ENCODE results near the gene CCDC40.

Gene CCDC40

DNA sequence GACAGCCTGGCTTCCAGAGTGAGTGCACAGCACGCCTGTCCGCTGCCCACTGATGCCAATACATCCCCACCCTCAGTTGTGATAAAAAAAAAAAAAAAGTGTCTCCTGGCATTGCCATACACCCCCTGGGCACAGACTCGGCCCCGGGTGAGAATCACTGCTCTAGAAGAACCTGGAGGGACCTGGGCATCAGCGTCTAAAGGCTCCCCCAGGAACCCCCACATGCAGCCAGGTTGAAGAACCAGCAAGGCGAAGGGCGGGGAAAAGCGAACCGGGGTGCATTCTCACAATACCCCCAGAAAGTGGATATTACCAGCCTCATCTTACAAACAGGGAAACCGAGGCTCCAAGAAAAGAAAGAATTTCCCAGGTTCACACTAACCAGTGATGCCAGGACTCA is 28.5 kb upstream of the CCDC40 start:
- no peak overlapping the region for H4K91ac ChIP-seq (ENCODE audit: low read depth, low read length, poor library complexity)
- peaks cover 15 to 86% of the 10 kb centered on the region in 2 donors for H3K36me3 ChIP-seq (replicated peaks in 1 of 2; ENCODE audit: control insufficient read depth in 2 of 2, insufficient read depth in 2 of 2, low read length in 2 of 2)
- WGBS, 2 donors (ENCODE audit: extremely low coverage in 2 of 2, insufficient read length in 2 of 2, insufficient replicate concordance in 1 of 2) = no CpG with 5 or more reads among the region's 10 CpGs
- H2AK5ac ChIP-seq (ENCODE audit: low read depth, low read length) = peak overlapping the region; percentile 47
- H3K4me2 ChIP-seq (ENCODE audit: insufficient read depth, low read length, poor library complexity, severe bottlenecking) = no peak overlapping the region
- no peak overlapping the region for H3K18ac ChIP-seq (ENCODE audit: low read length)
- no peaks in the 10 kb centered on the region for H3K9me3 ChIP-seq (replicated peaks in 1 of 2; ENCODE audit: control insufficient read depth in 2 of 2, insufficient read depth in 1 of 2, low read depth in 1 of 2, low read length in 2 of 2)
- no peak overlapping the region for H2BK12ac ChIP-seq (ENCODE audit: low read length)
- no peak overlapping the region for H3K4ac ChIP-seq (ENCODE audit: low read length)
- no peaks in the 10 kb centered on the region for H3K27me3 ChIP-seq (ENCODE audit: control insufficient read depth in 3 of 3, insufficient read depth in 3 of 3, low read depth in 1 of 3, low read length in 3 of 3)
- H2BK15ac ChIP-seq (ENCODE audit: low read length) = no peak overlapping the region
- H3K4me1 ChIP-seq (ENCODE audit: control insufficient read depth in 2 of 2, insufficient read depth in 1 of 2, low read depth in 1 of 2, low read length in 2 of 2) = peaks cover 0 to under 1% of the 10 kb centered on the region in 2 donors
- peaks cover 5% of the 10 kb centered on the region for H3K79me1 ChIP-seq (ENCODE audit: low read depth, low read length)
- H4K8ac ChIP-seq (ENCODE audit: low read depth, low read length) = no peak overlapping the region
- no peak overlapping the region for H2BK5ac ChIP-seq (ENCODE audit: low read length)
- no peak overlapping the region for H3K4me3 ChIP-seq (ENCODE audit: low read length in 2 of 2)
- no peak overlapping the region for H3K27ac ChIP-seq (replicated peaks; ENCODE audit: low read length)
- H2BK120ac ChIP-seq (ENCODE audit: low read depth, low read length) = no peak overlapping the region
- H3K23ac ChIP-seq (ENCODE audit: low read depth, low read length, poor library complexity) = no peak overlapping the region
- H2AFZ ChIP-seq (ENCODE audit: low read length) = no peak overlapping the region
- no peak for DNase-seq (ENCODE audit: low spot score)
- no peak overlapping the region for H3K14ac ChIP-seq (ENCODE audit: low read length)
- H3K9ac ChIP-seq (ENCODE audit: low read depth, low read length, poor library complexity) = no peak overlapping the region

DNA sequence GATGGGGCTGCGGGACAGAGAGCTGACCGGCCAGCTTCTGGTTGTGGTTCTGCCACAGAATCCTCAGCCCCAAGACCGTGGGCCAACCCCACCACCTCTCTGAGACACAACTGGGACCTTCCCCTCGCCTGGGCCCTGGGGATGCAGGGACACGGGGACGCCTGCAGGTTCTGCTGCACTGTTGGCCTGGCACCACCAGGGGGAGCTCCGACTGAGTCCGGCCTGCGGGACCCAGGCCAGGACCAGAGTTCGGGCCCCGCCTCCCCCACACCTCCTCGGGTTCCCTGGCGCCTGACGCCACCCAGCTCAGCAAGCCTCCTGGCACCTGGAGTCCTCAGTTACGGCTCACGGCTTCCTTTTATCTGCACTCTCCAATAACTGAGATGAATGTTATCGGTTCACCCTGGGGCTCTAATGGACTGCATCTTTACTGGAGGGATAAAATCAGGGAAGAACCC is 28.0 kb upstream of the CCDC40 start:
- H3K4me3 ChIP-seq (ENCODE audit: low read length in 2 of 2) = no peak overlapping the region
- no peak overlapping the region for H4K8ac ChIP-seq (ENCODE audit: low read depth, low read length)
- peak; percentile 62 for DNase-seq (ENCODE audit: low spot score)
- no peak overlapping the region for H2BK12ac ChIP-seq (ENCODE audit: low read length)
- peaks cover 5% of the 10 kb centered on the region for H3K79me1 ChIP-seq (ENCODE audit: low read depth, low read length)
- H3K27me3 ChIP-seq (ENCODE audit: control insufficient read depth in 3 of 3, insufficient read depth in 3 of 3, low read depth in 1 of 3, low read length in 3 of 3) = no peaks in the 10 kb centered on the region
- H2BK5ac ChIP-seq (ENCODE audit: low read length) = no peak overlapping the region
- H3K27ac ChIP-seq (replicated peaks; ENCODE audit: low read length) = no peak overlapping the region
- H4K91ac ChIP-seq (ENCODE audit: low read depth, low read length, poor library complexity) = no peak overlapping the region
- H3K14ac ChIP-seq (ENCODE audit: low read length) = no peak overlapping the region
- H2AFZ ChIP-seq (ENCODE audit: low read length) = no peak overlapping the region
- H3K18ac ChIP-seq (ENCODE audit: low read length) = no peak overlapping the region
- no CpG with 5 or more reads among the region's 17 CpGs for WGBS, 2 donors (ENCODE audit: extremely low coverage in 2 of 2, insufficient read length in 2 of 2, insufficient replicate concordance in 1 of 2)
- H2BK15ac ChIP-seq (ENCODE audit: low read length) = no peak overlapping the region
- H3K23ac ChIP-seq (ENCODE audit: low read depth, low read length, poor library complexity) = no peak overlapping the region
- peak overlapping the region; percentile 26 for H3K4me2 ChIP-seq (ENCODE audit: insufficient read depth, low read length, poor library complexity, severe bottlenecking)
- H3K4me1 ChIP-seq (ENCODE audit: control insufficient read depth in 2 of 2, insufficient read depth in 1 of 2, low read depth in 1 of 2, low read length in 2 of 2) = peaks cover 0 to 4% of the 10 kb centered on the region in 2 donors
- peaks cover 18 to 86% of the 10 kb centered on the region in 2 donors for H3K36me3 ChIP-seq (replicated peaks in 1 of 2; ENCODE audit: control insufficient read depth in 2 of 2, insufficient read depth in 2 of 2, low read length in 2 of 2)
- no peak overlapping the region for H3K4ac ChIP-seq (ENCODE audit: low read length)
- no peak overlapping the region for H2BK120ac ChIP-seq (ENCODE audit: low read depth, low read length)
- H2AK5ac ChIP-seq (ENCODE audit: low read depth, low read length) = no peak overlapping the region
- no peak overlapping the region for H3K9ac ChIP-seq (ENCODE audit: low read depth, low read length, poor library complexity)
- H3K9me3 ChIP-seq (replicated peaks in 1 of 2; ENCODE audit: control insufficient read depth in 2 of 2, insufficient read depth in 1 of 2, low read depth in 1 of 2, low read length in 2 of 2) = no peaks in the 10 kb centered on the region

DNA sequence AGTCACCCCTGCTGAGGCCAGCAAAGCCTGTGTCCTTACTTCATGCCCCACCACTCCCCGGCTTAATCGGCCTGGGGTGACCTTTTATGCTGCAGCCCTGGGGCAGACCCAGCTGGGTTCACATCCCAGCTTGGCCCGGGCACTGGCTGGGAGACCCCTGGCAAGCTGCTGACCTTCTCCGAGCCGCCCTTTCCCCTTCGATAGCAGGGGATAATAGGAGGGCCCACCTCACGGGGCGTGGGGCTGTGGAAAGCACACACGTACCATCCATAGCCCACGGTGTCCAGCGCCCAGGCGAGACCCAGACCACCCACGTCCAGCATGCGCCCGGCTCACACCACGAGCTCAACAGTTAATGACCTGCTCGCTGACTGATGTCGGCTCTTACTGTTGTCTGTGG is 27.6 kb upstream of the CCDC40 start:
- no peak overlapping the region for H3K4ac ChIP-seq (ENCODE audit: low read length)
- DNase-seq (ENCODE audit: low spot score) = no peak
- no peak overlapping the region for H3K27ac ChIP-seq (replicated peaks; ENCODE audit: low read length)
- WGBS, 2 donors (ENCODE audit: extremely low coverage in 2 of 2, insufficient read length in 2 of 2, insufficient replicate concordance in 1 of 2) = no CpG with 5 or more reads among the region's 18 CpGs
- no peak overlapping the region for H3K9ac ChIP-seq (ENCODE audit: low read depth, low read length, poor library complexity)
- H2AFZ ChIP-seq (ENCODE audit: low read length) = no peak overlapping the region
- H3K79me1 ChIP-seq (ENCODE audit: low read depth, low read length) = peaks cover 5% of the 10 kb centered on the region
- no peaks in the 10 kb centered on the region for H3K27me3 ChIP-seq (ENCODE audit: control insufficient read depth in 3 of 3, insufficient read depth in 3 of 3, low read depth in 1 of 3, low read length in 3 of 3)
- H2BK120ac ChIP-seq (ENCODE audit: low read depth, low read length) = peak overlapping the region; percentile 11
- H3K18ac ChIP-seq (ENCODE audit: low read length) = no peak overlapping the region
- H3K14ac ChIP-seq (ENCODE audit: low read length) = no peak overlapping the region
- H2BK15ac ChIP-seq (ENCODE audit: low read length) = no peak overlapping the region
- no peaks in the 10 kb centered on the region for H3K9me3 ChIP-seq (replicated peaks in 1 of 2; ENCODE audit: control insufficient read depth in 2 of 2, insufficient read depth in 1 of 2, low read depth in 1 of 2, low read length in 2 of 2)
- peak overlapping the region; percentile 27 for H2AK5ac ChIP-seq (ENCODE audit: low read depth, low read length)
- H4K8ac ChIP-seq (ENCODE audit: low read depth, low read length) = no peak overlapping the region
- H2BK12ac ChIP-seq (ENCODE audit: low read length) = no peak overlapping the region
- no peak overlapping the region for H3K4me2 ChIP-seq (ENCODE audit: insufficient read depth, low read length, poor library complexity, severe bottlenecking)
- H3K23ac ChIP-seq (ENCODE audit: low read depth, low read length, poor library complexity) = no peak overlapping the region
- no peak overlapping the region for H3K4me3 ChIP-seq (ENCODE audit: low read length in 2 of 2)
- H2BK5ac ChIP-seq (ENCODE audit: low read length) = no peak overlapping the region
- H4K91ac ChIP-seq (ENCODE audit: low read depth, low read length, poor library complexity) = no peak overlapping the region
- H3K36me3 ChIP-seq (replicated peaks in 1 of 2; ENCODE audit: control insufficient read depth in 2 of 2, insufficient read depth in 2 of 2, low read length in 2 of 2) = peaks cover 20 to 86% of the 10 kb centered on the region in 2 donors
- peaks cover 0 to 7% of the 10 kb centered on the region in 2 donors for H3K4me1 ChIP-seq (ENCODE audit: control insufficient read depth in 2 of 2, insufficient read depth in 1 of 2, low read depth in 1 of 2, low read length in 2 of 2)

DNA sequence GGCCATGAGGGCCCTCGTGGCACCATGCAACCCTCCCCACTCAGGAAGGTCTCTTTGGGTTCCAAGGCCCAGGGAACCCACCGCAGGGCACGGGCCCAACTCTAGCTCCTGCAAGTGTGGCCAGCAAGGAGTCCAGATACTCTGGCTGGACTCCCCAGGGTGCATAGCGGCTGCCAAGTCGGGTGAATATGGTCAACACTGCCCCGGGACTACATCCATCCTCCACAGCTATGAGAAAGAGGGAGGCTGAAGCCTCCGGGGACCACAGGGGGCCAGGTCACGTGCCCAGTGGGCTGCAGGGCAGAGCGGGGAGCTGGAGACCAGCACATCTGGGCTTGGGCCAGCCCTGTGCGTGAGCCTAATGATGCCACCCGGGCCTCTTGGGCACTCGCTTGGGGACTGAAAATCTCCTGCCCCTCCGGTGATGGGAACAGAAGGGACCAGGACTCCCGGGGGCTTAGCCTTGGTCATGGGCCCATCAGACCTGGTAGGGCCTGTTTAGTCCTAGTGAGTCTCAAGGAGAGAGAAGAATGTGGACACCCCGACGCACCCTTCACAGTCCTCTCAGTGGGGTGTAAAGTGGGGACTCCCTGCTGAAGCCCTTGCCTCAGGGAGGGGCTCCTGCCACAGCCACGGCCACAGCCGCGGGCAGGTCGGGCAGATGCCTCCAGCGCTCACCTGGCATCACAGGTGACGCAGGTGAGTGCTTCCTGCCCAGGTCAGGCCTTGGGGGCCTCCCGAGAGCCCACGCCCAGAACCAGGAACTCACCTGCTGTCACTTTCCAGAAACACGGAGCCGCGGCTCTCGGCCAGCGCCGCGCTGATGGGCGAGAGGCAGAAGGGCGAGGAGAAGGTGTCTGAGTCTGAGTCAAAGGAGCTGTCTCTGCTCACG is 26.8 kb upstream of the CCDC40 start:
- H3K36me3 ChIP-seq (replicated peaks in 1 of 2; ENCODE audit: control insufficient read depth in 2 of 2, insufficient read depth in 2 of 2, low read length in 2 of 2) = peaks cover 20 to 83% of the 10 kb centered on the region in 2 donors
- H3K27me3 ChIP-seq (ENCODE audit: control insufficient read depth in 3 of 3, insufficient read depth in 3 of 3, low read depth in 1 of 3, low read length in 3 of 3) = no peaks in the 10 kb centered on the region
- H2BK12ac ChIP-seq (ENCODE audit: low read length) = no peak overlapping the region
- H3K18ac ChIP-seq (ENCODE audit: low read length) = no peak overlapping the region
- DNase-seq (ENCODE audit: low spot score) = no peak
- no peak overlapping the region for H3K4me3 ChIP-seq (ENCODE audit: low read length in 2 of 2)
- H3K14ac ChIP-seq (ENCODE audit: low read length) = no peak overlapping the region
- no peak overlapping the region for H3K4ac ChIP-seq (ENCODE audit: low read length)
- no peak overlapping the region for H3K9ac ChIP-seq (ENCODE audit: low read depth, low read length, poor library complexity)
- H2BK120ac ChIP-seq (ENCODE audit: low read depth, low read length) = no peak overlapping the region
- no peak overlapping the region for H2BK15ac ChIP-seq (ENCODE audit: low read length)
- peaks cover 5% of the 10 kb centered on the region for H3K79me1 ChIP-seq (ENCODE audit: low read depth, low read length)
- H2BK5ac ChIP-seq (ENCODE audit: low read length) = no peak overlapping the region
- no peak overlapping the region for H4K8ac ChIP-seq (ENCODE audit: low read depth, low read length)
- H2AK5ac ChIP-seq (ENCODE audit: low read depth, low read length) = no peak overlapping the region
- no peak overlapping the region for H3K4me2 ChIP-seq (ENCODE audit: insufficient read depth, low read length, poor library complexity, severe bottlenecking)
- H3K27ac ChIP-seq (replicated peaks; ENCODE audit: low read length) = no peak overlapping the region
- H3K23ac ChIP-seq (ENCODE audit: low read depth, low read length, poor library complexity) = peak overlapping the region; percentile 49
- no peak overlapping the region for H4K91ac ChIP-seq (ENCODE audit: low read depth, low read length, poor library complexity)
- H3K9me3 ChIP-seq (replicated peaks in 1 of 2; ENCODE audit: control insufficient read depth in 2 of 2, insufficient read depth in 1 of 2, low read depth in 1 of 2, low read length in 2 of 2) = no peaks in the 10 kb centered on the region
- H2AFZ ChIP-seq (ENCODE audit: low read length) = no peak overlapping the region
- H3K4me1 ChIP-seq (ENCODE audit: control insufficient read depth in 2 of 2, insufficient read depth in 1 of 2, low read depth in 1 of 2, low read length in 2 of 2) = peaks cover 0 to 7% of the 10 kb centered on the region in 2 donors
- no CpG with 5 or more reads among the region's 34 CpGs for WGBS, 2 donors (ENCODE audit: extremely low coverage in 2 of 2, insufficient read length in 2 of 2, insufficient replicate concordance in 1 of 2)

Measured in neuronal stem cell (in vitro differentiated cells).